Measurements from ENCODE around the gene UBE2A.

Gene UBE2A

DNA sequence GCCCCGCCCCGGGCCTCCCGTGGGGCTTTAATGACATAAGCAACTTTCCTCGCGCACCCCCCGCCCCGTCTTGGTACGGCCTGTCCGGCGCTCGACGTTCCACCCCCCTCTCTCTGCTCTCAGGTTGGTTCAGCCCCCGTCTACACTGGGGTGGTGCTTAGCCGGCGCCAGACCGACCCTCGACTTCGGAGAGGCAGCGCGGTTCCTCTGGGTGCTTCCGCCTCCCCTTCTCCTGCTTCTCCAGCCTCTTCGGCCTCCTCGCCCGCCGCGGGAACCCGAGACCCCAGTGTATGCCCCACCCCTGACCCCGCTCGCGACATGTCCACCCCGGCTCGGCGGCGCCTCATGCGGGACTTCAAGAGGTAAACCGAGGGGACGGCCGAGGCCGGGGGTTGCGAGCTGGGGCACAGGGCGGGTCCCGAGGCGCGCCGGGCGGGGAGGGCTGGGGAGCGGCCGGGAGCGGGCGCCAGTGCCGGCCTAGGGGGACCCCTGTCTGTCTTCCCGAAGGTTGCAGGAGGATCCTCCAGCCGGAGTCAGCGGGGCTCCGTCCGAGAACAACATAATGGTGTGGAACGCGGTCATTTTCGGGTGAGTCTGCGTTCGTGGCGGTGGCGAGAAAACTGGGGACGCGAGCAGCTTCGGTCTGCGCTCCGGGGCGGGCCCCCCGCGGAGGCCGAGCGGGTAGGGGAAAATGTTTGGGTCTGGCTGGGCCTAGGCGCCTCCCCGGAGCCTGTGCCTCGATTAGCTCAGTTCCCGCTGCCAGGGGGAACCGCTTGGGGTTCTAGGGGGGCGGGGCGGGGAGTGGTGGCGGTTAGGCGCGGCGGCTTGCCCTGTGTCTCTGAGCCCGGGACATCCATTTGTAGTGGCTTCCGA, at the start of gene UBE2A:
Gene UBE2A (plus strand): TSS at position 170 of the 873 bp plus-strand sequence. CDS start 149 bp downstream, at position 319.
- peak; percentile 82 for DNase-seq (ENCODE audit: low read depth)

DNA sequence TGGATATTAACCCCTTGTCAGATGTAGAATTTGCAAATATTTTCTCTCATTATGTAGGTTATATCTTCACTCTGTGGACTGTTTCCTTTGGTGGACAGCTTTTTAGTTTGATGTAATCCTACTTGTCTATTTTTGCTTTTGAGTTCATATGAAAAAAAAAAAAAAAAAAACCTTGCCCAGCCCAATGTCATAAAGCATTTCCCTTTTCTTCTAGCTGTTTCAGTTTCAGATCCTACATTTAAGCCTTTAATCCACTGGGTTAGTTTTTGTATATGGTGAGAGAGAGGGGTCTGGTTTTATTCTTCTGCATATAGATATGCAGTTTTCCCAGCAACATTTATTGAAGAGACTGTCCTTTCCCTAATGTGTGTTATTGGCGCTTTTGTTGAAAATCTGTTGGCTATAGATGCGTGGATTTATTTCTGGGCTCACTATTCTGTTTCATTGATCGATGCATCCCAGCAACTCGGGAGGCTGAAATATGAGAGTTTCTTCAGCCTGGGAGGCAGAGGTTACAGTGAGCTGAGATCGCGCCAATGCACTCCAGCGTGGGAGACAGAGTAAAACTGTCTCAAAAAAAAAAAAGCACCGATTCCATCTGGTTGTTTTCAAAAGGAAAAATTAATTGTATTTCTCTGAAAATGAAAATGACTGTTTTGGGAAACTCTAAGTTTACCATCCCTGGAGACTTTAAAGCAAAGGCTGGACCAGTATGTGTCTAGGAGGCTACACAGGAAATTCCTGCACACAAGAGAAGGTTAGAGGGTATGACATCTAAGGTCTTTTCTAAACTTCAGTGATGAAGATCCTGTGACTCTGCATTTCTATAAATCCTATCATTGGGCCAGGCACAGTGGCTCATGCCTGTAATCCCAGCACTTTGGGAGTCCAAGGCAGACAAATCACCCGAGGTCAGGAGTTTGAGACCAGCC, 44.8 kb upstream of the UBE2A start:
- DNase-seq (ENCODE audit: low read depth), result no peak

DNA sequence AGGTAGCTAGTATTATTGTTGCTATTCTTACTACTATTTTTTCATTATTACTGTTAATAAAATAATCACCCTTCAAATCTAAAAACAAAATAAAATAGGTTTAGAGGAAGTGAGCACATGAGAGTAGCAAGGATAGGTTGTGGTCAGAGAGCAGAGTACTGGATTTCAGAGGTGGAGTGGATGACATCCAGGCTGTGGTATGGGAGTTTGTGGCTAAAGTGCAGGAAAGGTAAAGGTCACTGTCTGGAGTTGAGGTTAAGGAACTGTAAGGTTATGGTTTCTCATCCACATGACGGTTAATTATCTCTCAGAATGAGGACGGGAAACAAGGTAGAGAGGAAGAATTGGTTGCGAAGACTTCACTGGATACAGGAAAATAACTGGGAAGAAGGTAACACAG, 36.9 kb upstream of the UBE2A start:
- no peak for DNase-seq (ENCODE audit: low read depth)

DNA sequence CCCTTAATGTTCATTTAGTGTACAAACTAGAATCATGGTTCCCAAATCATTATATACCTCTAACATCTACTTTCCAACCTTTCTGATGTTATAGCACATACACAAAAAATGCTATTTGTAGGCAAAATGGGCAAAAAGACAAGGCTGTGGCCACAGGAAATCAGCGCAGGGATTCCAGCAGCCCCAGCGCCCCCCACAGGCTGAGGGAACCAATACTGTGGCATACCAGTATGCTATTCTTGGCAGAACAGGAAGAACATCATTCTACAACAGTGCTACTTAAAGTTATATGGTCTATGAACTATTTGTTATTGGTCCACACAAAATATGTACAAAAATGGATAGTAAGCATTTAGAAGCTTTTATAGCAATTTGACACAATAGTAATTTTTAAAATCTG, 34.5 kb upstream of the UBE2A start:
- no peak for DNase-seq (ENCODE audit: low read depth)

DNA sequence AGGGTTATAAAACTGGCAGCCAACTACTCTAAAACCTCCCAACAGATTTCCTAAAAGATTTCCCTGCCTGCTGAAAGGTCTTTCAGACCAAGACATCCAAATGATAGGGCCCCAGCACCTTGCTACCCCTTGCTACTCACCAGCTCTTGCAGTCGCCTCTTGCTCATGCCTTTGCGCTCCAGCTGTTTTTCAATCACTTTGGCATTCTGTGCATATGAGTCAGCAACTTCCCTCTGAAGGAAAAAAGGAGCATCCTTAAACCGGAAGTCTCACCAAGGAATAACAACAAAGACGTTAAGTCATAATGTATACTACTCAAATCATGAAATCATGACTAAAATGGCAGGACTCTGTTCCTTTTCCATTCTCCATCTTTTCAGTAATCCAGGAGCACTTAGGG, 33.2 kb upstream of the UBE2A start:
- DNase-seq (ENCODE audit: low read depth), result no peak

DNA sequence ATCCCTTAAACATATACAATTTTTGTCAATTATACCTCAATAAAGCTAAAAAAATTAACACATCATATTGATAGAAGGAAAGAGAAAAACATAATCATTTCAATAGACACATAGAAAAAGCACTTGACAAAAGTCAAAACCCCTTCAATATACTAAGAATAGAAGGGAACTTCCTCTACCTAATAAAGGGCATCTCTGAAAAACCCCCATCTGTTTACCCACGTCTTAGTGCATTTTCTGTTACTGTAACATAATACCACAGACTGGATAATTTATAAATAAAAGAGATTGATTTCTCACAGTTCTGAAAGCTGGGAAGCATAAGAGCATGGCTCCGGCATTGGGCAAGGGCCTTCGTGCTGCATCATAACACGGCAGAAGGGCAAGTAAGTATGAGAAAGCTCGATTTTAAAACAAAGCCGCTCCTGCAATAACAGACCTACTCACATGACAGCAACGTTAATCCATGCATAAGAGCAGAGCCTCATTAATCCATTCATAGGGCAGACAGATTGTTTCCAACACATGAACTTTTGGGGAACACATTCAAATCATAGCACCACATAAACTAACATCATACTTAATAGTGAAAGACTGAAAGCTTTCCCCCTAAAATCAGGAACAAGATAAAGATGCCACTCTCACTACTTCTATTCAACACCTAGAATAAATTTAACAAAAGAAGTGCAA, 24.9 kb upstream of the UBE2A start:
- no peak for DNase-seq (ENCODE audit: low read depth)

DNA sequence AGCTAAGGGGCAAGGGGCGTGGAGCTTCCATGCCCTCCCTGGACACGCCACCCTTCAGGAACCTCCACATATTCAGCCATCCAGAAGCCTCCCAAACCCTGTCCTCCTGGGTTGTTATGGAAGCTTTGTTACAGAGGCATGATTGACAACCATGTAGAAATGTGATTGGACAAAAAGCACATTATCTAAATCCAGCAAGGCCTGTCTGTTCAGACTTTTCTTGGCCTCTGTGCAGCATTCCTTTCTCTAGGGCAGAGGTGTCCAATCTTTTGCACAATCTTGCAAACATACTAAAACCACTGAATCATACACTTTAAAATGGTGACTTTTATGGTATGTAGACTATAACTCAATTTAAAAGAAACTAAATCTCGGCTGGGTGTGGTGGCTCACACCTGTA, 21.9 kb upstream of the UBE2A start:
- DNase-seq (ENCODE audit: low read depth), result no peak

DNA sequence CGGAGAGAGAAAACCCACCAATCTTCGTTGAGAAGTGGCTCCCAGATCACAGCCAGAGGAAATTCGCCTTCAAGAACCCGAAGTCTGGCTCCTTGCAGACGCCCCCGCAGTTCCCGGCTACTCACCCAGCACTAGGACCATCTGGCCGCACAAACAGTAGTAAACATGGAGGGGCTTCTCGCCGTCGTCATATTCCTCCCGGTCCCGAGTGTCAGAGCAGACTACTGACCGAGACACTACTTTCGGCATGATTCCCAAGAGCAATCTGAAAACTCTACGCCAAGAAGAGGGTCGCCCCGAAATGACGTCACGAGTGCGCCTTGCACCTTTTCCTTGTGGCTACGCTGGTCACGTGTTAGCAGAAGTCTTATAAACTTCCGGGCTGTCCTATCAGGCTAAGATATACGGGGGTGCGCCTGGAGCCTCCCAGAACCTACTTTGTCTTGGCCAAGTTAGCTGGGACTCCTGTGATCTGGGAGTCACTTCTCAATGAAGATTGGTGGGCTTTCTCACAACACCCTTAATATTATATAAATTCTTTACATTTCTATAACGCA, 9.2 kb upstream of the UBE2A start, which contains the start of gene STEEP1:
Gene STEEP1 (minus strand): TSS at position 303 of the 557 bp plus-strand sequence. CDS start 54 bp downstream, at position 249.
- peak; percentile 78 for DNase-seq (ENCODE audit: low read depth)

DNA sequence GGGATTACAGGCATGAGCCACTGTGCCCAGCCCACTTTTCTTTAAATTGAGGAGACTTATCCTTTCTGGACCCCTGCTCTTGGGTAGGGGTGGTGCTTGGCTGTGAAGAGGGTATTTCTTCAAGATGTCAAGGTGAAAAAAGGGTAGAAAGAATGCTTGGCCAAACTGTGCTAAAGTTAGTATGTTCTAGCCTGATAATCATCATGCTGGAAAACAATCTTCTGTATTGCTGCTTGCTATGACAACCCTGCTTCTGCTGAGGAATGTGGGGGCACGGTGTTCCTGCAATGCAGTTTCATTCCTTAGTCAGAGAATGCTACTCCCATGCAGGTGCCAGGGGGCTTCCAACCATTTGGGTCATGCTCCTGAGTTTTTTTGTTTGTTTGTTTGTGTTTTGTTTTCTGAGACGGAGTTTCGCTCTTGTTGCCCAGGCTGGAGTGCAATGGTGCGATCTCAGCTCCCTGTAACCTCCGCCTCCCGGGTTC, 4.0 kb upstream of the UBE2A start:
- DNase-seq (ENCODE audit: low read depth), result no peak

DNA sequence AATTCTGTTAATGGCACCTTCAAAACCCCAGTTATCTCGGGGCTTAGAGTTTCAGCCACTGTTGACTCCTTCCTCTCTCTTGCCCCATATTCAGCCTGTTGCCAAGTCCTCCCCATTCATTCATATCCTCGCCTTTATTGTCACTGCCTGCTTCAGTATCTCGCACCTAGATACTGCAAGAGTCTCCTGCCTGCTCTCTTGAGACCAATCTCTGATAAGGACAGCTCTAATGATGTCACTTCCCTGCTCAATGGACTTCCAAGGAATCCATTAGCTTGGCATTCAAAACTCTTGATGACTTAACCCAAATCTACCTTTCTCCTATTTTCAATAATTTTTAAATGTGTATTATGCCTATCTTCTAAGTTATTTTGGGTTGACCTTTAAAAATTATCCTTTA, 1.1 kb upstream of the UBE2A start:
- DNase-seq (ENCODE audit: low read depth), result no peak

DNA sequence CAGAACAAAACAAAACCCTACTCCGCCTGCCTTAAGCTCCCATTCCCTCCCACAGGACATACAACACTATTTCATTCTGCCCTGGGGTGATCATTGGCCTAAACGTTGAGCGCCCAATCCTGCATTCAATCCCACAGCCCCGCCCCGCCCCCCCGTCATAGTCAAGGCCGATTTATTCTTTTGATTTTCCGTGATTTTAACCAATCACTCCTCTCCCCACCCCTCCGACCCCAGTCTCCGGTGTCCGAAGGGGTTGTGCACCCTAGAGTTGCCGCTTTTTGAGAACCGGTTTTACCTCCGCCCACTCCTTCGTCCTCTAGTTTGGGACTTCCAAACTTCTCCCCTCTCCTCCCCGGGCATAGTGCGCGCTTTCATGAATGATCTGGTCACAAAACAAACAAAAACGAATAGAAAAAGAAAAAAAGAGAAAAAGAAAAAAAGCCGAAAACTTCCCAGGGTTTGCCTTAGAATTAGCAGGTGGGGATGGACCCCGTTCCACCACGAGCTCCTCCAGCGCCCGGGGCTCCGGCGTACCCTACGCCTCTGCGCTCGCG, 446 bp upstream of the UBE2A start:
- no peak for DNase-seq (ENCODE audit: low read depth)

DNA sequence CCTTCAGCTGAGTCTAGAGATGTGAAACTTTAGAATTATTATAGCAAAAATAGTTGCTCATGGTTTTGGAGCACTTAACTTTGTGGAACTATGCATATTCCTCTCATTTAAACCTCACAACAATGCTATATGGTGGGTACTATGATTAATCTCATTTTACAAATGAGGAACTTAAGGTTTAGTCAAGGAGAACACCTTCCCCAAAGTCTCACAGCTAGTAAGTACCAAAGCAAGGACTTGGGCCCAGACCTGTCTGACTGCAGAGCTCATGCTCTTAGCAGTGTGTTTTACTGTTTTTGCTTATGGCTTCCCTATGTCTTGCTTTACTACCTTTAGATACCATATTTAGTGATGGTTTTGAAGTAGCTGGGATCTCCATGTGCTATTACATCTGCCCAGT, 5.1 kb downstream of the UBE2A start:
- no peak for DNase-seq (ENCODE audit: low read depth)

DNA sequence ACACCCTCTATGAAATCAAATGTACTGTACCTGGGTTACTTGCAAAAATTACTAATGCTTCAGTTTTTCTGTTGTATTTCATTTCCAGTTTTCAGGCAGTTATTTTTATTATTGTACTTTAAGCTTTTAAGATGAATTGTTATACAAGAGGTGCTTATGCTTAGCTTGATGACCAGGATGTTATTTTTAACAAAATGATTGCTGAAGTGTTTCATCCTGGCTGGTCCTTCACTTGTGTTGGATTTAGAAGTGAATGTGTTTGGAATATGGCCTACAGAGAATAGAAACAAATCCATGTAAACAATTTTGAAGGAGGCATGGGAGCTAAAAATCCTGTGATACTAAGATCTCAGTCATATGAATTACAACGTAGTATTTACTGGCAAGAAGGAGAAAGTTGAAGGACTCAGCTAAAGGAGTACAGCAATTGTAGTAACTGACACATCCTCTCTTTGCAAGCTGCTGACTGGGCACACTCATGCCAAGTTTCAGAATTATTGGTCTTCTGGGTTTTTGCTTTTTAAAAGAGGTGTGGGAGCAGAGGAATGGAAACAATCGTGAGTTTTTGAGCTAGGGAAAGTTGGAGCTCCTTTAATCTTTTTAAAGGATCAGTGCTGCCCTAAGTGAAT, 9.2 kb downstream of the UBE2A start:
- DNase-seq (ENCODE audit: low read depth), result no peak

DNA sequence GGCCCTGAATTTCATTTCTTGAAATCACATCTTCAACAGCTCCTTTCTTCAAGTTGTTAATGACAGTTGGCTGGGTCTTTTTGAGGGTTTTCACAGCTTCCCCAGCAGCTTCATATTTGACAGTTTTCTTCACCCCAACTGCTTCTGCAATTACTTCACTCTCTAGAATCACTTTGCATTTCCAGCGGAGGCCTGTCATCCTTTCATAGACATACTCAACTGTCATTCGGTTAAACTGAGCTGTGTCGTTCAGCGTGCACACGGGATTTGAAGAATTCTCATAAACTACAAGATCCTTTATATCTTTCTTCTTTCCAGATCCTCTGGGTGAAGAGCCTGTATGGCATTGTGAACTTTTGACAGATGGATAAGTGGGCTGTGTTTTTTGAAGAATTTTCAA, 15.4 kb downstream of the UBE2A start:
- no peak for DNase-seq (ENCODE audit: low read depth)

DNA sequence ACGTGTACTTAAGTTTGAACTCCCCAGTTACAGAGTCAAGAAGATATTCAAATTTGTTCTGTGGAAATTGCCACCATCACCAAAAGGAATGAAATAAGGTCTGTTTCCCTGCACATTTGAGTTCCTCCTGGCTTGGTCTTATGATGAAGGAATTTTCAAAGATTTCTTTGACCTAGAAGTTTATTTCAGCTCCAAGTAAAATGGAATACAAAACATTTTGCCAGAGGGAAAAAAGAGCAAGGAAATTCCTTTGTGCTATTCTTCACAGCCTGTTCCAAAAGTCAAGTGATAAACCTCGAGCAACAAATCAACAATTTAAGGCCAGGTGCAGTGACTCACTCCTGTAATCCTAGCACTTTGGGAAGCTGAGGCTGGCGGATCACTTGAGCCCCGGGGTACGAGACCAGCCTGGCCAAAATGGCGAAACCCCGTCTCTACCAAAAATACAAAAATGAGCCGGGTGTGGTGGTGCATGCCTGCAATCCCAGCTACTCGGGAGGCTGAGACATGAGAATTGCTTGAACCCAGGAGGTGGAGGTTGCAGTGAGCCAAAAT, 28.4 kb downstream of the UBE2A start:
- DNase-seq (ENCODE audit: low read depth), result no peak

DNA sequence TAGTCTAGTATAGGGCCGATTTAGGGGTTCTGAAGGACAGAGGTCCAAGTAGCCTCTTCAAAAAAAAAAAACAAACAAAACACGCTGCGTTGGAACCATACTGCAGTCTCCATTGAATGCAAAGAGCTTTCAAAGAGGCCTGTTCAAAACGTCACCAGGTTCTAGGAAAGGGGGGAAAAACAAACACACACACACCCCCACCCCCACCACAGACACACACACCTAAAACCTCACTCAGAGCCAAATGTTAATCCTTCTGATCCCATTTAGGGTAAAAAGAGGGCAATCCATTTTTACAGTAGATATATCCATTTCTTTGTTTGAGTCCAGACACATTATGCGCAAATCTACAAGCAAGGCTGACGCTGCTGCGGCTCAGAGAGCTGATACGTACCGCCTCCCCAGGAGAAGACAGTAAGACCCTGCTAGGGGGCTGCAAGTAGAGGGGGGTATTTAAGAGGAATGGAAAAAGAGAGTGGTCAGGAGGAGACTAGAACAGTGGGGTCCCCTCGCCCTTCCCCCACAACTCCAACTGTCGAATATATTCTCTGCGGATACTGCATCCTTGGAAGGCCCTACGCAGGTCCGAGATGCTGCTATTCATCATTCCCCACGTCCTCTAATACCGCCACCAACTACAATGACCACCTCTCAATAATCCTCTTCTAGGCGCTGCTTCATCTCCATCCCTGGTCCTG, 30.6 kb downstream of the UBE2A start:
- DNase-seq (ENCODE audit: low read depth), result no peak

DNA sequence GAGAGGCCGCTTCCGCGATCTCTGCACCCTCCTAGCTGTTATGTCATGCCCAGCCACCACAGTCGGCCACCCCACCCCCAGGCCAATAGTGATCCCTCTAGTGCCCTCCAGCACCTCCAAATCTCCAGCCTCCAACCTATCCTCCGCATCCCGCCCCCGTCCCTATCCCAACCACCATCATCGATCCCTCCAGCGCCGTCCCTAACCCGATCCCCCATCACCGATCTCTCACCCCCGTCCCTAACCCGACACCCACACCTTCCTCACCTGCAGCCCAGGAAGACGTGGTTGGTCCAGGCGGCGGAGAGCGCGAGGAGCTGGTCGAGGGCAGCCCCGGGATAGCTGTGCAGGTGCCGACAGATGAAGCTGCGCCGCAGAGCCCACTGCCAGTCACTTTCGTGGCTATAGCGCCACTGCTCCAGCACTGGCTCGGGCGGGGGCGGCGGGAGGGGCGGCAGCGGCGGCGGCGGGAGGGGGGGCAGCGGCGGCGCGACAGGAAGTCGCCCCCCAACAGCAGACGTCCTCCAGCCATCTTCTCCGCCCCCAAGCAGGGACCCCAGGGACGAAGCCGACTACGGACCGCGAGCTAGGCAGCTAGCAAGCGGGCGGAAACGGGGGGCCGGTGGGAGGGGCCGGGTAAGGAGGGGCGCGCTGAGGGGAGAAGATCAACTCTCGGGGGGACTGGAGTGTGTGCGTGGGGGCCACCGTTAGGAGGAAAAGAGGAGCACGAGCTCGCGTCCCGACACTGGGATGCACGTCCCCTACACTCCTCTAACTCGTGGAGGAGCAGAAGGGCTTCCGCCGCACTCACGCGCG, 31.3 kb downstream of the UBE2A start:
- peak; percentile 28 for DNase-seq (ENCODE audit: low read depth)

DNA sequence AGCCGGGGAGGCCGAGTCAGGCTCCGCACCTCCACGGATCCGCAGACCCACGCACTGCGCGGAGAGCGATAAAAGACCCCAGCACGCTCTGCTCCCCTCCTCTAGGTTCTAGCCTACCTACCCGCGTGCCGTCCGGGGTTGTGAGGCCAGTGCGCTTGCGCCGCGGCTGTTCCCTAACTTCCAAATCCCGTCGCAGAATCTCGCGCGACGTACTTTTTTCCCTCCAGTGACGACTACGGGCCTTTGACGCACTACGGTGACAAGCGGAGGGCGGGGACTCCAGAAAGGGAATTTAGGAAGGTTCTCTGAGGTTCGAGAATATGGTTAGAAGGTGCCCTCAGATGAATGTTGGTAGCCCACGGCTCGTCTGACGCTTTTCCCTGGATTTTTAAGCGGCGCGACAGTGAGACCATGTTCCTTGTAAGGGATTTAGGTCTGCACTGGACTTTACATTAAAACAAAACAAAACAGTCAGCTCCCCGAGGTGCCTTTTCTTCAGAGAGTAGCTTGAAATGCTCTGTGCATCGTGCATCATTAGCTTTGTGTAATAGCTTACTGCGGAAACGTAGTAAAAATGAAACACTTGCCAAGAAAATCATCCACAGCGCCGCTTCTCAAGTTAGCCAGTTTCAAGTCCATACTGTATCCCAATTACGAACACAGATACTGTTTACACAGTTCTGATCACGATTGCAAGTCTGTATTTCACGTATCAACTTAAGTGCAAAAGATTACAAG, 32.1 kb downstream of the UBE2A start, which contains the start of gene NKRF:
Gene NKRF (minus strand): TSS at position 145 of the 738 bp plus-strand sequence.
- peak; percentile 79 for DNase-seq (ENCODE audit: low read depth)

Measured in activated T-helper 9 cell treated with anti-CD3 and anti-CD28 coated beads, Interleukin-2, amount 50 U/mL, for 16 hours (primary cell).